GM12891 (cell line): ENCODE measurements around the gene TTC28.

Source experiments
- DNase-seq: peaks from one replicate; pipeline ENCODE4 v3.0.0; 2011; ENCODE audit warnings: low spot score; ENCODE audit not compliant: insufficient read length
- FAIRE-seq: peaks from 2 replicates; lab custom pipeline; 2011; peaks lifted over from hg19 to GRCh38; lab: Jason Lieb, UNC
- PAX5 ChIP-seq: IDR thresholded peaks from 2 replicates; pipeline ENCODE4 v1.6.1; 2011; ENCODE audit warnings: low read length, moderate library complexity, mild to moderate bottlenecking; ENCODE audit not compliant: insufficient read depth, severe bottlenecking
- POLR2A ChIP-seq: IDR thresholded peaks from 2 replicates; pipeline ENCODE4 v1.6.1; 2011; ENCODE audit warnings: low read depth, low read length, control low read depth
- POLR2AphosphoS5 ChIP-seq: IDR thresholded peaks from 2 replicates; pipeline ENCODE4 v1.6.1; 2011; ENCODE audit warnings: low read depth, low read length, control low read depth
- POU2F2 ChIP-seq: IDR thresholded peaks from 2 replicates; pipeline ENCODE4 v1.6.1; 2011; ENCODE audit warnings: low read depth, mild to moderate bottlenecking, control low read depth, low read length, moderate library complexity
- SPI1 ChIP-seq: IDR thresholded peaks from 2 replicates; pipeline ENCODE4 v1.6.1; 2011; ENCODE audit warnings: low read depth, low read length, control low read depth
- TAF1 ChIP-seq: IDR thresholded peaks from 2 replicates; pipeline ENCODE4 v1.6.1; 2011; ENCODE audit warnings: low read depth, low read length, control low read depth

TTC28 gene

DNA sequence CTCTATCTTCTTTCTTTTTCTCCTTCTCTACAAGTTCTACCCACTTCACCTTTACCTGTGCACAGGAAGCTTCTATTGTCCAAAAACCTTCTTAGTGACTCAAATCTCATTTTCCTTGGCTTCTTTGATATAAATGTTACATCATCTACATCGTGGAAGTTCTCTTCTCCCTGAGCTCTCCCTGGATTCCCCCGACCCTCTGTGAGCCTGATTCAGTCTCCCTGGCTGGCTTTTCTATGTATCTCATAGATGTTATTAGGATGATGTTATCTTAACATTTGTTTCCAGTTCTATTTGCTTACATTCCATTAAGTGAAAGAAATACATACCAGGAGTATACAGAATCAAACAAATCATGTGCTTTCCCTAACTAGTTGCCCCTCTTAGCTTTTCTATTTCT, 524.8 kb downstream of the TTC28 start:
- TF ChIP-seq POLR2A (no peak), PAX5 (no peak), TAF1 (no peak), POLR2AphosphoS5 (no peak), SPI1 (no peak), POU2F2 (no peak)
- no peak for FAIRE-seq
- DNase-seq: no peak

DNA sequence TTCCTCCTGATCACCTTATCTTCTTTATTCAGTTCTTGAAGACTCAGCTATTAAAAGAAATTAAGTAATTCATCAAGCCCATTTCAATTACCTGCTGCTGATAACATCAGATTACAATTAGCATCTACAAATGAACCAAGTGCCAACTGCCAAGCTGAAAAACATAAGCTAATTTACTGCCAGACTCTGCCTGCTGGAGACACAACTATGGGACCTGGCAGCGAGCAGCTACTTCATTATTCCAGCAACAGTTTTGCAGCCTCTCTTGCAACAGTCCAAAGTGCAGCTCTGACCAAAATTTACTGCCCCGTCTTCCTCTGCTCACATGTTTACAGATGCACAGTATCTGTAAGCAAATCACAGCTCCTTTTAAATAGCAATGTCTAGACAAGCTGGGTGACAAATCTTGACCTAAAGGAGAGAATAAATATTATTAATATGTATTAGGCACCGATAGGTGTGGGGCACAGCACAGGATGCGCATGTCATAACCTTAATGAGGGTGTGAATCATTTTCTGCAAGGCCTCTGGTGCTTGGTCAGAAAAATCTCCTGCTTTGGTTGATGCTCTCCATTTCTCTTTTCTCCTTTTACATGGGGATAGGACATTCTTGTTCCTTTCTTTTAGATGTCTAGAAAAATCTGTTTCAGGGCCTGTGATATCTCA, 528.4 kb downstream of the TTC28 start:
- no peak for DNase-seq
- FAIRE-seq: no peak
- TF ChIP-seq SPI1: no peak
- TF ChIP-seq POLR2AphosphoS5: no peak
- no peak for TF ChIP-seq POLR2A
- no peak for TF ChIP-seq POU2F2
- TF ChIP-seq TAF1: no peak
- TF ChIP-seq PAX5: no peak

DNA sequence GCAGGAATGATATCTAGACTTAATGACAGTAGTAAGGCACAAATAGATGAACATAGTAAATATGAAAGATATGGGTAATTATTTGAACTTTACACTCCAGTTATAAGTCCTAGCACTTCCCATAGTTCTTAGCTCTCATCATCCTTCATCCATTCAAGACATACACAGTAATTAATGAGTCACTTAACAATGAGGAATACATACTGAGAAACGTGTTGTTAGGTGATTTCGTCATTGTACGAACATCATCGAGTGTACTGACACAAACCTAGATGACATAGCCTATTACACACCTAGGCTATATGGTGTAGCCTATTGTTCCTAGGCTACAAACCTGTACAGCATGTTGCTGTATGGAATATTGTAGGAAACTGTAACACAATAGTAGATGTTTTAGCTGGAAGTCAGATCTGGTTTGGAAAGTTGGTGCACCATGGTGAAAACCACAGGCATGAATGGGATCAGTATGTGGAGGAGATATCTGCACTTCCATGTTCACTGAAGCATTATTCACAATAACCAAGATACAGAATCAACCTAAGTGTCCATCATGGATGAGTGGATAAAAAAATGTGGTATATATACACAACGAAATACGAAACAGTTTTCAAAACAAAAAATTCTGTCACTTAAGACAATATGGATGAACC, 530.7 kb downstream of the TTC28 start:
- DNase-seq (no peak), FAIRE-seq (peak; percentile 50)
- TF ChIP-seq POLR2A: no peak
- no peak for TF ChIP-seq SPI1
- no peak for TF ChIP-seq TAF1
- no peak for TF ChIP-seq PAX5
- no peak for TF ChIP-seq POLR2AphosphoS5
- TF ChIP-seq POU2F2: no peak

DNA sequence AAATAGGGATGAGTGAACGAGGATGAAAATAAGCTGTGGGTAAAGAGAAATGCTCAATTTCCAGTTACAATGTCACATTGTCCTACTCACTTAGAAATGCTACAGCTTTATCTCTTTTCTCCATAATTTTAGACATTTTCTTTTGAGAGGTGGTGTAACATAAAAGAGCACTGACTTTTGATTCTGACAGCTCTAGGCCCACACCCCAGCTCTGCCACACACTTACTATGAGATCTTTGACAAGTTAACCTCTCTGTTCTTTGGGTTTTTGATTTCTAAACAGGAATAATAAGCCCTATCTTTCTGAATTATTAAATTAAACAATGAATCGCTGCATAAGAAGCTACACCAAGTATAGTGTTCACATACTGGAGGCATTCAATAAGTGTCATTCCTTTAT, 532.2 kb downstream of the TTC28 start:
- DNase-seq (no peak), FAIRE-seq (no peak)
- TF ChIP-seq POLR2AphosphoS5 (no peak), PAX5 (no peak), POU2F2 (no peak), SPI1 (no peak), POLR2A (no peak), TAF1 (no peak)

DNA sequence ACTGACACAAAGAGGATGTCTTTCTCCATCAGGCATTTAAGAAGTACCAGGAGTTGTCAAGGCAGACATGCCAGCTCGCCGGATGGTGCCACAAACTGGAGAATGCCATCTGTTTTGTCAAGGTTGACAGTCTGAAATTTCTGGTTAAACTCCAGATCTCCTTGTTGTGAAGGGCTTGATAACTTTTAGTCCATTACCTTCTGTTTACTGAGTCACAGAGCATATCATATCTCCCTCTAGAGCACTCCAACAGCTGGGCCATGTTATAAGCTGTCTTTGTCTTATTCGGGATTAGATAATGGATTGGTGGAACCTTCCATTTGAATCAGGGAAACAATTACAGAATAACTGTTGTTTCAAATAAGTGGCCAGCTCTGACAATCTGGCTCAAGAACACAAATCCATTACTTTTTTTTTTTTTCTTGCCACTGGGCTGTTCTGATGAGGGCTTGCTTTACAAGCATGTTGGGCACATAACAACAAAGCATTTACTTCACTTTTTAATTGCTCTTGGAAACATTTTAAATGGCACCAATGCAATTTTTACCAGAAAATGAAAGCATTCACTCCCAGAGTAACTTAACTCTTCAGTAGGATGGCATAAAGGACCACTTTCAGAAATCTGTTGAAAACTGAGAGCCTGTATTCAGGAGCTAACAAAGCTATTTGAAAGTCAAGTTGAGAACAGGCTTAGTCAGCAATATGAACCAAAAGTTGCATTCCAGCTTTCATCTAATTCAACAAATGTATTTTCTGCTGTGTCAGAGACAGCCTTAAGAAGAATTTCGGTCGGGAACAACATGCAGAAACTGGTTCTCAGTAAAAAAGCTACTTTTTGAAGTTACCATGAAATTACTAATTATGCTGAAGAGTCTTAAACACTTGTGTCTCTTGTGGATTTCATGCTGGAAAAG, 533.0 kb downstream of the TTC28 start:
- TF ChIP-seq POLR2A: no peak
- TF ChIP-seq TAF1: no peak
- TF ChIP-seq SPI1: no peak
- TF ChIP-seq POU2F2: no peak
- no peak for TF ChIP-seq PAX5
- TF ChIP-seq POLR2AphosphoS5: no peak
- DNase-seq (no peak), FAIRE-seq (no peak)

DNA sequence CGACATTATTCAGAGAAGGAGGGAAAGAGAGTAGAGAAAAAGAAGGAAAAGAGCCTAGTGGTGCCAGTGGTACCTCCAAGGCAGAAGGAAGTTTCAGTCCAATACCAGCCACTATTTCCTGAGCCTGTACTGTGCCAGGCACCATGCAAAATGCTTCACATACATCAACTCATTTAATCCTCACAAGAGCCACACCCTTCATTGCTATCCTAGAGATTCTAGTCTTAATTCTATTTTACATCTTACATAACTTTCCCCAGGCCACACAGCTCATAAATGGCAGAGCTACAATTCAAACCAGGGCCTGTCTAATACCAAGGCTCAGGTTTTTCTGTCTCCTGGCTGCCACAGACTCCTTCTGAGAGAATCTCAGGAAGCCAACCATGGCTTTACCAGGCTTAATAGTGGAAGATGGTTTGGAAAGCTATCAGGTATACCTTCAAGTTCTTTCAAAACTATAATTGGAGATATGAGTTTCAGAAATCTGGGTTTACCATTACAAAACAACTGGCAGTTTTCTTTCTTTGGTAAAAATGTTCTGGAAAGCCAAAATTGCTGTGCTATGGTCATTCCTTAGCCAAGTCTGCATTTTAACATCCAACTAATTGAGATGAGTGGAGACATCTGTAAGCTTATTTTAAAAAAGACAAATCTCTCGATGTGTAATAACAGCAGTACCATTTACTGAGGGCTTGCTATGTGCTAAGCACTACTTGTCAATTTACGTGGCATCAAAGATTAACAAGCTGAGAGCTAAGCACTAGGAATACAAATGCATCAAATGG, 535.5 kb downstream of the TTC28 start:
- FAIRE-seq (no peak), DNase-seq (no peak)
- TF ChIP-seq PAX5 (no peak), TAF1 (no peak), POLR2AphosphoS5 (no peak), POLR2A (no peak), POU2F2 (no peak), SPI1 (no peak)

DNA sequence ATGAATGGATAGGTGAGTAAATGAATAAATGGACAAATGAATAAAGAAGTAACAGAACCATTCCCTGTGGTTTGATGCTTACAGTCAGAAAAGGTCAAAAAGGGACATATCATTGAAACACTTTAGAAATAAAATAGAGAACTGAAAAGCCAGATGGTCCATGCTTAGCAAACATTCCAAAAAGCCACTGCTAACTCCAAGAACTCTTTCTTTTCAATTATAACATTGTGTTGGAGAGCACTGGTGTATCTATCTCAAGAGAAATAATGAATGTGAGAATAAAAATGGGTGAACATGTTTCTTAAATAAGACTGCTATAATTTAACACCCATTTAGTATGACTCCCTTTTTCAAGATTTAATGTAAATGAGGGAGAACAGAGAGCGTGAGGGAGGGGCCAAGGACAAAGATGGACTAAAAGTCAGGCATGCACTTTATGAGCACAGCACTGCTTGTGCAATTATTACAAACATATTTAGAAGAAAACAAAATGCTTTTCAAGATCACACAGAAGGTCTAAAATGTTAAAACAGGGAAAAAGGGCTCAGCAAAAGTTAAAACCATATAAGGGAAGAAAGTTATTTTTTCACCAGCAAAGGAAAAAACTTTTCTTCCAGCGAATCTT, 536.3 kb downstream of the TTC28 start:
- DNase-seq (no peak), FAIRE-seq (no peak)
- no peak for TF ChIP-seq SPI1
- no peak for TF ChIP-seq PAX5
- TF ChIP-seq POU2F2: no peak
- TF ChIP-seq POLR2AphosphoS5: no peak
- no peak for TF ChIP-seq TAF1
- no peak for TF ChIP-seq POLR2A

DNA sequence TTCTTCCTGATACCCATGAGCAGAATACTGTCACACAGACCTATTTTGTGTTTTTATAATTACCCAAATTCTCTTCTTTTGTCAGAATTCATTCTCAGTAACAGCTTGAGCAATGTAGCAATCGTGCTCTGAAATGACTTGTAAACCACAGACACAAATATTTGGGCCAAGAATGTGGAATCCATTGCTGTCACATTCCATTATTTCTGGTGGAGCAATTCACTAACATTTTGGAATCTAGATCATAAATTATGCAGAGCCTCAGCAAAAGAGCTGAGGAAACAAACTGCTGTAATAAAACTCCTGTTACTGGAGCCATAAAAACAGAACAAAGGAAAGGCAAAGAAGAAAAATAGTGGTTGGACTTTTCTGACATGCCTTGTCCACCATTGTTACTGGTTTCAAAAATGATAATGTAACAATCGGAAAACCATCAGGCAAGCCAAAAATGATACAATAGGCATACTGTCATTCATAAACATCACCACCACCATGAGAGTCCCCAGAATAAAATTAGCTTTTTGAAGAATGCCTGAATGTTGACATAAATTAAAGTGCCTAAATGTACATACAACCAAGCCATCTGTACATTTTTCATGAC, 537.2 kb downstream of the TTC28 start:
- no peak for DNase-seq
- TF ChIP-seq POLR2AphosphoS5: no peak
- no peak for TF ChIP-seq POLR2A
- no peak for TF ChIP-seq SPI1
- no peak for TF ChIP-seq POU2F2
- TF ChIP-seq TAF1: no peak
- TF ChIP-seq PAX5: no peak
- no peak for FAIRE-seq
